GM18907 (cell line): Measurements from ENCODE around the gene FXYD4.
"Not testable (repeated sequence)": the region's sequence is repeated elsewhere in the genome, so short reads cannot be mapped to it uniquely, and the experiment has no call there.

ENCODE experiments used
- ATAC-seq: cut with Tn5 transposase; IDR thresholded peaks from one replicate; pipeline ENCODE4 v1.9.1; 2021; ENCODE audit warnings: mild to moderate bottlenecking, moderate library complexity; ENCODE audit not compliant: unreplicated experiment

FXYD4 gene

GRCh38 chr10:43374194-43374593, 2.8 kb downstream of the FXYD4 start:
- no peak for ATAC-seq

DNA sequence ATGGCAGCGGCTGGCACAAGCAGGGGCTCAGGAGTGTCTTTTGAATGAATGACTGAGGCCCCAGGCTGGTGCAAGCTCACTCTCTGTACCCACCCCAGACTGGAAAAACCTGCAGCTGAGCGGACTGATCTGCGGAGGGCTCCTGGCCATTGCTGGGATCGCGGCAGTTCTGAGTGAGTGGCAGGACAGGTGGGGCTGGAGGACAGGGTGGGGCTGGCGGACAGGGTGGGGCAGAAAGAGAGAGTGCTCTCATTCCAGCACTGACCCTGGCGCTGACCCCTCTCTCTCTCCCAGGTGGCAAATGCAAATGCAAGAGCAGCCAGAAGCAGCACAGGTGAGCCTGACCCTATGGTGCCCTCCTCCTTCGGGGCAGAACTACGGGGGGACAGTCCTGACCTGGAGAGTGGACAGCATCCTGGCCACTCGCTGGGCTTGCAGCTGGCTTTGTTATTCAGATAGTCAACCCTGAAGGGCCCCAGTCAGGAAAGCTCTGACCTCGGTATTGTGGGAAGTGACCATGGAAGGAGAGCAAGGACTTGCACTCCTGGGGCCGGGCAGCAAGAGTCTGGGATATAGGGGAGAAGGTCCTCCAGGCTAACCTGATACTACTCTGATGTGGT, 4.1 kb downstream of the FXYD4 start:
- no peak for ATAC-seq

DNA sequence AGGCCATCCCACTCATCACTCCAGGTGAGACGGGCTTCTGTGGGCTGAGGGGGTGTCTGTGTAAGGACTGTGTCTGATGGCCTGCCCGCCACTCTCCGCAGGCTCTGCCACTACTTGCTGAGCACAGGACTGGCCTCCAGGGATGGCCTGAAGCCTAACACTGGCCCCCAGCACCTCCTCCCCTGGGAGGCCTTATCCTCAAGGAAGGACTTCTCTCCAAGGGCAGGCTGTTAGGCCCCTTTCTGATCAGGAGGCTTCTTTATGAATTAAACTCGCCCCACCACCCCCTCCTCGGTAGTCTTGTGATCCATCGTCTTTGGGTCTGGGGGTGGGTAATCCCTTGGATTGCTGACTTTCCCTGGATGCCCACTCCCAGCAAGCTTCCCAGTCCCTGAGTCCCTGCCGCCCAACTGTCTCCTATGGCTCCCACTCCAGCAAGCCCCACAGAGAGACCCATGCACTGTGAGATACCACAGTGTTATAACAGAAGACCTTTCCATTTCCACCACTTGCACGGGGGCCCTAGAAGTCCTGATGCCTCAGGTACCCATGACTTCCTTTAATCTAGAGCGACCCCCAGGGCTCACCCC, 4.7 kb downstream of the FXYD4 start:
- no peak for ATAC-seq

GRCh38 chr10:43376828-43377423, 5.5 kb downstream of the FXYD4 start:
- ATAC-seq = no peak

DNA sequence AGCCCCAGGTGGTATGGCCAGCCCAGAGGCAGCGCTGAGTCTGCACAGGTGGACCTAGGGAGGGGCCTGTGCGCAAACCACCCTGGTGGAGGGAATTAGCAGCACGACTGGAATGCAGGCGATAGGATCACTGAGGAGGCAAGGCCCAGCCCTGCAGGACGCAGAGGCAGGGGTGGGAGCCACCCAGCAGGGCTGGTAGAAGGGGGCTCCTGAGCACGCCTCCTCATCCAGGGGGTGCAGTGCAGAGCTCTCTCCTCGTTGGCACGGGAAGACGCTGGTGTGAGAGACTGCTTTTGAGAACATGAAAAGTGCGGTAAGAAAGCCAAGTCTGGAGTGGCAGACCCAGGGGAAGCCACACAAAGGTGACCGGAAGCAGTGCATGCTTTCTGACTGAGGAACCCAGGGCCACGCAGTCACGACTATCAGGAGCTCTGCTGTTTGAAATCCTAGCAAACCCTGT, 6.0 kb downstream of the FXYD4 start:
- no peak for ATAC-seq

DNA sequence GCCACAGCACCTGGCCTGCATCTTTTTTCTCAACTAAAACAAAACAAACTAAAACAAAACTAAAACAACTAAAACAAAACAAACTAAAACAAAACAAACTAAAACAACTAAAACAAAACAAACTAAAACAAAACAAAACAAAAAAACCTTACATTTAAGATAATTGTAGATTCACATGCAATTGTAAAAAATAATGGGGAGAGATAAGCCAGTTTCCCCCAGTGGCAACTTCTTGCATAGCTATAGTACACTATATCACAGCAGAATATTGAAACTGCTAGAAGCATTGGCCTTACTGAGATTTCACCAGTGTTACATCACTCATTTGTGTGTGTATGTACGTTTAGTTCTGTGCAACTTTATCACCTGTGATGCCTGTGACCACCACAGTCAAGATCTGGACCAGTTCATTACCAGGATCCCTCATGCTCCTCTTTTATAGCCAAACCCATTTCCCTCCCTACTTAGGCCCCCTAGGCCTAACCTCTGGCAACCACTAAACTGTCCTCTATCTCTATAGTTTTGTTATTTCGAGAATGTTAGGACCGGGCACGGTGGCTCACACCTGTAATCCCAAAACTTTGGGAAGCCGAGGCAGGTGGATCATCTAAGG, 9.3 kb downstream of the FXYD4 start:
- ATAC-seq = no peak

- no peak for ATAC-seq
Measured at GRCh38 chr10:43383204-43383971, 12.0 kb downstream of the FXYD4 start.

DNA sequence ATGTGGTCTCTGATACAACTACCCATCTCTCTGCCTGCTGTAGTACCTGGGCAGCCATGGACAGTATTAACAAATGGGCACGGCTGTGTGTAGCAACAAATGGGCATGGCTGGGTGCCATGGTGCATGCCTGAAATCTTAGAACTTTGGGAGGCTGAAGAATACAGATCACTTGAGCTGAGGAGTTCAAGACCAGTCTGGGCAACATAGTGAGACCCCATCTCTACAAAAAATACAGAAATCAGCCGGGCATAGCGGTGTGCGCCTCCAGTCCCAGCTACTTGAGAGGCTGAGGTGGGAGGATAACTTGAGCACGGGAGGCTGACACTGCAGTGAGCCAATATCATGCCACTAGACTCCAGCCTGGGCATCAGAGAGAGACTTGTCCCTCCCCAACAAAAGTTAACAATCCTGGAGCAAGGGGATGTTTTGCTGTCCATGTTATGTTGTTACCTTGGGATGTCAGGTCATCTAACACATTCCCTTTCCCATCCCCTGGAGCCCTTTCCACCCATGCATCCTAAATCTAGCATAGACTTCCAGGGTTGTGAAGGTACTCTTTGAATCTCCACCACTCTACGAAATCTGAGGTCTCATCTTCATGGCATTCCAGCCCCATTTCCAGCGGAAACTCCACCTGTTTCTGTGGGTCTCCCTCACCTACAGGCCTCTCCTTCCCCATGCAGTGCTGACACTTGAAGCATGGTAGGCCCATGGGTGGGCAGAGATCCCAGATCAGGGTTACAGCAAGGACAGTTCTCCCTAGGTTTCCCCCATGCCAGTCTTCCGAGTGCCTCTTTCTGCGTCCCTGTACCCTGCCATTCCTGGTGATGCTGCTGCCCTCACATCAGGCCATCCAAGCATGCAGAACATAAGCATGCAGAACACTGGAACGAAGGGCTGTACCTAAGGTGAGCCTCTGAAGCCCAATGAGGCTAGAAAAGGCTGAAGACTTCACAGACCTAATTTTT, 13.1 kb downstream of the FXYD4 start:
- no peak for ATAC-seq

GRCh38 chr10:43385412-43386004, 14.1 kb downstream of the FXYD4 start:
- no peak for ATAC-seq

DNA sequence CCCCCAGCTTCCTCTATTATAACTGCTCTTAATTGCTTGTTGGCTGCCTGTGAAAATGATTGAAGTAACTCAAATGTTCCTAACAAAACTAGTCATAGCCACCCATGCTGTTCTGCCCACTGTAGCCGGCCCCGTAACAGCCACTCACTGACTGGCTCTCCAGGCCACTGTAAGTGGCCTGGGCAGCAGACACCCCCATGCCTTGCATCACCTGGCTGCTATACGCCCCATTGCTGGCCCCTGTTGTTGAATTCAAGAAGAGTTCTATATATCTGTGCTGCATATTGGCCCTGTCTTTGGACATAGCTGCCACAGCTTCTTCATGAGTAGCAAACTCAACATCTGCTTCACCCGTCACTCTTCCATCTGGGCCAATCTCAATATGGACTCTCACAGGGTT, 15.1 kb downstream of the FXYD4 start:
- ATAC-seq = no peak

DNA sequence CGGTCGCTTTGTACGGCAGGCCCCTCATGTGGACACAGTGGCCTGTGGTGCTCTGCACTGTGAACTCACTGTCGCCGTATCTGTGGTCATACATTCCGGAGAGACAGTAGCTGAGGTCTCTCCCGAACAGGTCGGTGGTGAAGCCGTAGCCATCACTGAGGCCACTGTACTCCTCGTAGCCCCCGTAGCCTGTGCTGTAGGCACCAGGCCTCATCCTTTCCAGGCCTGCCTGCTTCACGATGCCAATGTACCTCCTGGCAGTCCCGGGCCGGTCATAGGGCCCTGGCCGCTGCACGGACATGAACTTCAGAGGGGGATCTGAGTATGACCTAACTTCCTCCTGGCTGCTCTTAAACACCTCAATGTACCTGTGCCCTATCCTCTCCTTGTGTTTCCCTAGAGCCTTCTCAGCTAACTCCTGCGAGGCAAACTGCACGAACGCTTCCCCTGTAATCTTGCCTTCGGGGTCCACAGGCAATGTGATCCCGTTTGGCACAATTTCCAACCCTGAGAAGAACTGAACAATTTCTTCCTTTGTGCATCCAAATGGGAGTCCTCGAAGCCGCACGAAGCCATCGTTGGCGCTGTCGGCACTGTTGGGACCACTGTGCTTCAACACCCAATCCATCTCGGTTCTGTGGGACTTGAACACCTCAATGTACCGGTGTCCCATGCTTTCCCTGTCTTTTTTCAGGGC, 15.7 kb downstream of the FXYD4 start:
- no peak for ATAC-seq

DNA sequence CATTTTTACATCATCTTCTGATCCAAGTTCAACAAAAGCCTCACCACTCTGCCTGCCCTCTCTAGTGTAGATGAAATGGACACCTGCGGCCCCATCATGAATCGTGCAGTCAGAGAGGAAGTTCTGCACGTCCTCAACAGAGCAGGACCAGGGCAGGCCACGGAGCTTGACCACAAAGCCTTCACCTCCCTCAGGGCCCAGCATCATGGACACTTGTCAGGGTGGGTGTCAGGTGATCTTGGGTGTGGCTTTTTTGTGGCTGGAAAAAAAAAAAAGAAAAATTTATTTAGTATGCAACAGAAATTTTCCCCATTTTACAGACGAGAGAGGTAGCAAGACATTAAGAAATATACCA, 16.2 kb downstream of the FXYD4 start:
- no peak for ATAC-seq

DNA sequence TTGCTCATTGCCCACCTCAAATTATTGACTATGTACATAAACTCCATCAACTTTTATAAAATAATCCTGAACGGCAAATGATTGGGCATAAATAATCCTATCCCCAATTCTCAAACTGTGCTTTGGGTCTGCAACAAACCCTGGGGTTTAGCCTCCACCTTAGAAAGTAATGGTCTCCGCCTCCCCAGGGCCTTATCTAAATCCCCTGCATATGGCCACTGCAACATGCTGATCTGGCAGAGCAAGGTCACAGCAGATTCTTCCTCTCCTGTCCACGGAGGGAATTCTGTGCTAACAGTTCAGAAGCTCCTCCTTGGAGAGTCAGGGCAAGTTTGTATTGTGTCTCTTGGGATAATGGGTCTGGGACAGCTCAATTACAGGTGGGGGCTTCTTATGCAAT, 18.4 kb downstream of the FXYD4 start:
- no peak for ATAC-seq

GRCh38 chr10:43390333-43390732, 18.9 kb downstream of the FXYD4 start:
- no peak for ATAC-seq

- ATAC-seq = no peak
Measured at GRCh38 chr10:43390759-43391158, 19.3 kb downstream of the FXYD4 start.

GRCh38 chr10:43391496-43391895, 20.1 kb downstream of the FXYD4 start:
- ATAC-seq = no peak

DNA sequence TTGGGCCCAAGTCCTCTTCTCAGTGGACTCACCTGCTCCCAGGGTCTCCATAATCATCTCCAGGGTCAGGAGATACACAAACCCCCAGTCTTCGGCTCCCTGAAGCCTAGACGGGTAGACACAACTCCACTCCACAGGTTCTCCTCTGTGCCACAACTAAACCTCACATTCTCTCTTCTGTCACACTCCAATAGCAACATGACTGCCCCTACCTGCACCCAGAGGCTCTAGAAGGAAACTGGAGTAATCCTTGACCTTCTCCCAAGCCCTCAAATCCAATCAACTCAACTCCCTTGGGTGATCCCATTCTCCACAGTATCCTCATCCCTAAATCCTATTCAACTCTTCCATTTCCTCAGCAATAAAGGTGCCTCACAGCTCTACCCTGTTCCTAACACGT, 21.3 kb downstream of the FXYD4 start:
- ATAC-seq = no peak

DNA sequence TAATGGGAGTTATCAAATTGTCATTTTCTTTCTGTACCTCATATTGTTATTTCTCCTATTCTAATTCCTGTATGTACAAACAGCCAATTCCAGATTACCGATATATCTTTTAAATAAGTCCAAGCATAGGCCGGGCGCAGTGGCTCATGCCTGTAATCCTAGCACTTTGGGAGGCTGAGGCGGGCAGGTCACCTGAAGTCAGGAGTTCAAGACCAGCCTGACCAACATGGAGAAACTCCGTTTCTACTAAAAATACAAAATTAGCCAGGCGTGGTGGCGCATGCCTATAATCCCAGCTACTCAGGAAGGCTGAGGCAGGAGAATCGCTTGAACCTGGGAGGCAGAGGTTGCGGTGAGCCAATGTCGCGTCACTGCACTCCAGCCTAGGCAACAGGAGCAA, 21.8 kb downstream of the FXYD4 start:
- ATAC-seq = not testable (repeated sequence)

GRCh38 chr10:43393606-43394360, 22.3 kb downstream of the FXYD4 start:
- ATAC-seq = no peak
